Calu3 (cell line): ENCODE data around the gene NELFB. TPM values are rescaled to one million over a fixed set of nuclear protein-coding genes. Genes with fewer than 3 reads are reported as not detected.

Source experiments
- BruUV-seq: library from RNA; stranded (reverse); fragments of 400-500 nt; replicated peaks from 2 replicates; lab custom pipeline; 2021; lab: Mats Ljungman, UMichigan
- CTCF ChIA-PET: fragments of 300-600 bp; sonication (Branson Sonifier 250); formaldehyde crosslinking; loops from one replicate; lab custom pipeline; 2022; ENCODE audit warnings: antibody characterized with exemption; lab: Charles Lee
- DNase-seq: peaks from one replicate; pipeline ENCODE4 v3.0.0; 2022
- H3K27ac Mint-ChIP-seq: one replicate; pipeline ENCODE4 v1.8.0; 2022; ENCODE audit warnings: mixed read lengths; ENCODE audit not compliant: unreplicated experiment
- H3K27me3 Mint-ChIP-seq: one replicate; pipeline ENCODE4 v1.8.0; 2022; ENCODE audit warnings: mixed read lengths; ENCODE audit not compliant: unreplicated experiment
- H3K36me3 Mint-ChIP-seq: one replicate; pipeline ENCODE4 v1.8.0; 2022; ENCODE audit warnings: mild to moderate bottlenecking, moderate library complexity, mixed read lengths; ENCODE audit not compliant: insufficient read depth, unreplicated experiment
- H3K4me1 Mint-ChIP-seq: one replicate; pipeline ENCODE4 v1.8.0; 2022; ENCODE audit warnings: mild to moderate bottlenecking, low read depth, mixed read lengths; ENCODE audit not compliant: unreplicated experiment
- H3K4me3 Mint-ChIP-seq: one replicate; pipeline ENCODE4 v1.8.0; 2022; ENCODE audit warnings: mild to moderate bottlenecking, low read depth, moderate library complexity, mixed read lengths; ENCODE audit not compliant: unreplicated experiment
- H3K9me3 Mint-ChIP-seq: one replicate; pipeline ENCODE4 v1.8.0; 2022; ENCODE audit warnings: low read depth, mixed read lengths; ENCODE audit not compliant: unreplicated experiment
- intact Hi-C: fragments of 100-400 bp; cut with micrococcal nuclease; formaldehyde crosslinking; loops from one replicate; pipeline ENCODE4 v1.10.0; 2022; ENCODE audit not compliant: unreplicated experiment
- total RNA-seq: library from RNA; stranded (reverse); gene quantifications from 2 replicates; pipeline ENCODE4 v1.2.3, GENCODE V29; 2022
- TF ChIP-seq, protein P1 (sequence below): fragments of 200-600 bp; IDR thresholded peaks from one replicate; pipeline ENCODE4 v1.8.0; 2022; ENCODE audit warnings: antibody characterized with exemption; ENCODE audit not compliant: unreplicated experiment

Gene NELFB
- total RNA-seq, 1 experiment from 2014 or later: 43.5 TPM

DNA sequence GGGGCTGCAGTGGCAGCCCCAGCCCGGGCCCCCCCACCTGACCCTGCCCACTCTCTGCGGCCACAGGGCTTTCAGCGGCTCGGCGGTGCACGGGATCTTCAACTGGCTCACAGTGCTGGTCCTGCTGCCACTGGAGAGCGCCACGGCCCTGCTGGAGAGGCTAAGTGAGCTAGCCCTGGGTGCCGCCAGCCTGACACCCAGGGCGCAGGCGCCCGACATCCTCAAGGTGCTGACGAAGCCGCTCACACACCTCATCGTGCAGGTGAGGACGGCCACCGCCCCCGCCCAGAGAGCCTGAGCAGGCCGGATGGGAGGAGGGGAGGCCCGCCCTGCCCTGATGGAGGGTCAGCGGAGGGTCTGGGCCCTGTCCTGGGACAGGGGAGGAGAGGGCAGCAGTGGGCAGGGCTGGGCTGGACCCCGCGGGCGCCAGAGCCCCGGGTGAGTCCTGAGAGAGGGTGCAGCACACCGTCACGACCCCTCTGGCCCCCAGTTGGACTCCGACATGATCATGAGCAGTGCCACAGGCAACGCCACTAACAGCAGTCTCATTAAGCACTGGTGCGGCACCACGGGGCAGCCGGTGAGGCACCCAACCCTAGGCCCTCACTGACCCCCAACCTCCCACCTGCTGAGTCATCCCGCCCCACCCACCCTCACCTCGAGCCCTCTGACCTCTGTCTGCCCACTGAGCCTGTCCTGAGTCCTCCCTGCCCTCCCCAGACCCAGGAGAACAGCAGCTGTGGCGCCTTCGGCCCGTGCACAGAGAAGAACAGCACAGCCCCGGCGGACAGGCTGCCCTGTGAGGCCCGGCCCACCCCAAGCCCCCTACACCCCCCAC is 21.8 kb upstream of the NELFB start:
- no TSS peak for BruUV-seq
- no peaks in the 10 kb centered on the region for H3K9me3 Mint-ChIP-seq
- DNase-seq: no peak
- no peak overlapping the region for H3K4me3 Mint-ChIP-seq
- TF ChIP-seq, protein P1, sequence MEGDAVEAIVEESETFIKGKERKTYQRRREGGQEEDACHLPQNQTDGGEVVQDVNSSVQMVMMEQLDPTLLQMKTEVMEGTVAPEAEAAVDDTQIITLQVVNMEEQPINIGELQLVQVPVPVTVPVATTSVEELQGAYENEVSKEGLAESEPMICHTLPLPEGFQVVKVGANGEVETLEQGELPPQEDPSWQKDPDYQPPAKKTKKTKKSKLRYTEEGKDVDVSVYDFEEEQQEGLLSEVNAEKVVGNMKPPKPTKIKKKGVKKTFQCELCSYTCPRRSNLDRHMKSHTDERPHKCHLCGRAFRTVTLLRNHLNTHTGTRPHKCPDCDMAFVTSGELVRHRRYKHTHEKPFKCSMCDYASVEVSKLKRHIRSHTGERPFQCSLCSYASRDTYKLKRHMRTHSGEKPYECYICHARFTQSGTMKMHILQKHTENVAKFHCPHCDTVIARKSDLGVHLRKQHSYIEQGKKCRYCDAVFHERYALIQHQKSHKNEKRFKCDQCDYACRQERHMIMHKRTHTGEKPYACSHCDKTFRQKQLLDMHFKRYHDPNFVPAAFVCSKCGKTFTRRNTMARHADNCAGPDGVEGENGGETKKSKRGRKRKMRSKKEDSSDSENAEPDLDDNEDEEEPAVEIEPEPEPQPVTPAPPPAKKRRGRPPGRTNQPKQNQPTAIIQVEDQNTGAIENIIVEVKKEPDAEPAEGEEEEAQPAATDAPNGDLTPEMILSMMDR: no peak
- H3K36me3 Mint-ChIP-seq: peaks cover 11% of the 10 kb centered on the region
- peaks cover 19% of the 10 kb centered on the region for H3K4me1 Mint-ChIP-seq
- intact Hi-C loops: no loop called here
- no peak overlapping the region for H3K27ac Mint-ChIP-seq
- CTCF ChIA-PET: no interaction called here
- H3K27me3 Mint-ChIP-seq: peaks cover 17% of the 10 kb centered on the region

DNA sequence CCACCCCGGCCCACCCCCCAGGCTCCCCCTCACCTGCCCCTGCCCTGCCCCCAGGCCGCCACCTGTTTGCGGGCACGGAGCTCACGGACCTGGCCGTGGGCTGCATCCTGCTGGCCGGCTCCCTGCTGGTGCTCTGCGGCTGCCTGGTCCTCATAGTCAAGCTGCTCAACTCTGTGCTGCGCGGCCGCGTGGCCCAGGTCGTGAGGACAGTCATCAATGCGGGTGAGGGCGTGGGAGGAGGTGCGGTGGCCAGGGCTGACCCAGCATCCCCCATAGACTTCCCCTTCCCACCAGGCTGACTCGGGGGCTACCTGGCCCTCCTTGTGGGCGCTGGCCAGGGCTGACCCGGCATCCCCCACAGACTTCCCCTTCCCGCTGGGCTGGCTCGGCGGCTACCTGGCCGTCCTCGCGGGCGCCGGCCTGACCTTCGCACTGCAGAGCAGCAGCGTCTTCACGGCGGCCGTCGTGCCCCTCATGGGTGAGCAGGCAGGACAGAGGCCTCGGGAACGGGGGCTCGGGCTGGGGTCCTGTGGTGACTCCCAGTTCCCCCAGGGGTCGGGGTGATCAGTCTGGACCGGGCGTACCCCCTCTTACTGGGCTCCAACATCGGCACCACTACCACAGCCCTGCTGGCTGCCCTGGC is 21.0 kb upstream of the NELFB start:
- Mint-ChIP-seq H3K4me3 (no peak overlapping the region), H3K36me3 (peaks cover 15% of the 10 kb centered on the region), H3K9me3 (no peaks in the 10 kb centered on the region), H3K27me3 (peaks cover 17% of the 10 kb centered on the region), H3K4me1 (peaks cover 27% of the 10 kb centered on the region), H3K27ac (no peak overlapping the region)
- CTCF ChIA-PET: no interaction called here
- no peak for DNase-seq
- intact Hi-C loops: no loop called here
- TF ChIP-seq, protein P1: no peak
- BruUV-seq: no TSS peak

DNA sequence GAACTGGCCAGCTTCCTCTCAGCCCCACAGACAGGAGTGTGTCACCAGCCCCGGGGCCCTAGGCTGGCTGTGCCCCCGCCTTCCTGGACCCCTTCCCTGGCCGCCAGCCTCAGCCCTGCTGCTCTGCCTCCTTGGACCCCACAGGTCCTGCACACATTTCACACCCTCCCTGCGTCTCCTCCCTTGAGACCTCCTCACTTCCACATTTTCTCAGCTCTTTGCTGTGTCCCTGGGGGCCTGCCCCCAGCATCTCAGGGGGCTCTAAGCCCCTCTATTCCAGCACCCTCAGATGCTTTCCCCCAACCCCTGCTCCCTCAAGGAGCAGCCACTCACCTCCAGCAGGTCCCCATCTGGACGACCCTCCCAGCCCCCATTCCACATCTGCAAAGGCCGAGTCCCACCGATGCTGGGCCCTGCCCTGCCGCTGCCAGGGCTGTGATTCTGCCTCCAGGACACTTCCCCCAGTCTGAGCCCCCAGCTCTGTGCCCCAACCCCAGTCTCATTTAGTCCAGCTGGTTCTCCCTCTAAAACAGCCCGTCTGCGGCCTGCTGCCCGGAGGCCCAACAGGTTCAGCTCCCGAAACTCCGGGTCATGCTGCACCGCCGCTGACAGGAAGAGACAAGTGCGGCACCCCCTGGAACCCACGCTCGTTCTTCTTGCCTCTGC is 20.2 kb upstream of the NELFB start:
- intact Hi-C loops: no loop called here
- H3K36me3 Mint-ChIP-seq: peaks cover 22% of the 10 kb centered on the region
- TF ChIP-seq, protein P1: no peak
- H3K27me3 Mint-ChIP-seq: peaks cover 17% of the 10 kb centered on the region
- BruUV-seq: no TSS peak
- CTCF ChIA-PET: interaction anchor here (0.6 kb wide), 1 partner anchor 47 kb away, joined by 4 read pairs; no protein-coding TSS in a partner anchor
- peaks cover 27% of the 10 kb centered on the region for H3K4me1 Mint-ChIP-seq
- no peak for DNase-seq
- no peak overlapping the region for H3K4me3 Mint-ChIP-seq
- no peaks in the 10 kb centered on the region for H3K9me3 Mint-ChIP-seq
- no peak overlapping the region for H3K27ac Mint-ChIP-seq

DNA sequence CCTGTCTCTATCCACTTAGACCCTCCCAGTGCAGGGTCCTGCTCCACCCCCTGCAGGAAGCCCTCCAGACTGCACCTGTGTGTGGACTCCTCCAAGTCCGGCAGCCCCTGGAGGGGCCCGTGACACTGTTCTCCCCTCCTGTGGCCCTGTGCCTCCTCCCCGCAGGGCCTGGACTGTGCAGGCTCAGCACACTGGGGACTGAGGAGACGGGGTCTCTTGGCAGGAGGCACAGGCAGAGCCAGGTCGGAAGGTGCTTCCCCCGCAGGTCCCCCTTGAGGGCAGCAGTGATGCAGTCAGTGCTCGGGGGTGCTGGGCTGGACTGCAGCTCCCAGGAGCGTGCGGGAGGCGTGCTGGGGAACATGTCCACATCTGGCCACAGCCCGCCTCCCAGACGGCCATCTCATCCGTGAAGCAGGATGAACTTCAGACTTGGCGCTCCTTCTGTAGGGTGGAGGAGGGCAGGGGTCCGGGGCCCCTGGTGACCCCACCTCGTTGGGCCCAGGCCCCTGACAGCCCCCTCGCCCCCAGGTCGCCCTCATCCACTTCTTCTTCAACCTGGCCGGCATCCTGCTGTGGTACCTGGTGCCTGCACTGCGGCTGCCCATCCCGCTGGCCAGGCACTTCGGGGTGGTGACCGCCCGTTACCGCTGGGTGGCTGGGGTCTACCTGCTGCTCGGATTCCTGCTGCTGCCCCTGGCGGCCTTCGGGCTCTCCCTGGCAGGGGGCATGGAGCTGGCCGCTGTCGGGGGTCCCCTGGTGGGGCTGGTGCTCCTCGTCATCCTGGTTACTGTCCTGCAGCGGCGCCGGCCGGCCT is 19.5 kb upstream of the NELFB start:
- DNase-seq: no peak
- BruUV-seq: no TSS peak
- no peak overlapping the region for H3K4me3 Mint-ChIP-seq
- TF ChIP-seq, protein P1: no peak
- CTCF ChIA-PET: interaction anchor here (0.5 to 1.5 kb wide), 8 partner anchors 8 to 205 kb away, joined by 3 to 8 read pairs (median 4); partner anchors contain the start of genes ANAPC2, RNF224, SSNA1 and TOR4A
- no peaks in the 10 kb centered on the region for H3K9me3 Mint-ChIP-seq
- intact Hi-C loops: no loop called here
- peaks cover 20% of the 10 kb centered on the region for H3K27me3 Mint-ChIP-seq
- peaks cover 27% of the 10 kb centered on the region for H3K4me1 Mint-ChIP-seq
- H3K27ac Mint-ChIP-seq: no peak overlapping the region
- peaks cover 30% of the 10 kb centered on the region for H3K36me3 Mint-ChIP-seq
